HS-27A (cell line): ENCODE results near the gene VGF.
"Not testable (repeated sequence)": the region's sequence is repeated elsewhere in the genome, so short reads cannot be mapped to it uniquely, and the experiment has no call there.

ENCODE experiments used
- DNase-seq: peaks from one replicate; pipeline ENCODE4 v3.0.0-alpha.2; 2012; ENCODE audit warnings: low read depth, missing footprints

VGF gene

DNA sequence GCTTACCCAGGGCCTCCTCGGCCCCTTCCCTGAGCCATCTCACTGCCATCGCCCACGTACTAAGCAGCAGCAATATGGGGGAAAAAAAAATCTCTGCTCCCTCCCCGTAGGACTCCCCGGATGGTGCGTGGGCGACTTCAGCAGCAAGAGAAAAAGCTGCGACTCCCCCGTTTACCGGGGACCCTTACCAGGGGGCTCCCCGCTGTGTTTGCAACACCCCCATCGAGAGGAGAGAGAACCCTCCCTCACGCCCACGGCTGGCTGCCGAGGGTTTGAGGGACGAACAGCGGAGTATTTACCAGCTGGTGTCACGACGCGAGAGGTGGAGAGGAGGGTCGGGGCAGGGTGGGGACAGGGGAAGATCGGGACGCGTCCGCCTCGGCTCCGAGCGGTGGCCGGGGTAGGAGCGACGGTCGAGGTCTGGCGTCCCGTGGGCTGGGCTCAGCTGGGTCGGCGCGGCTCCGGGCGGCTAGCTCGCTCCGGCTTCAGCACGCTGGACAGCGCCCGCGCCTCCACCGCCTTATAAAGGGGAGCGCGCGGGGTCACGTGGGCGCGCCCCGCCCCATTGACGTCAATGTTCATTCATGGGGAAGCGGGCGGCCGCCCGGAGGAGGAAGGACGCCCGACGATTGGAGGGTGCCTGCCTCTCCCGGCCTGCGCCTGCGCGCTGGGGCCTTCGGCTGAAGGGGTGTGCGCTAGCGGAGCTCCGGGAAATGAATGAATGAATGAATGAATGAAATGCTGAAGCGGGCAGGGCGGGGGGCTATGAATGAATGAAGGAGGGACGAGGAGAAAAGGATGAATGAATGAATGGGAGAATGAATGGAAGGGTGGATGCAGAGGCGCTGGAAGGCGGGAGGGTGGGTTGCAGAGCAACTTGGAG is at the start of gene VGF:
Gene VGF, minus strand, starts transcription at position 495 of the 883 bp plus-strand sequence. CDS start 726 bp downstream, outside the sequence.
- no peak for DNase-seq

- no peak for DNase-seq
Observed at GRCh38 chr7:101212014-101212413, 46.6 kb upstream of the VGF start.

- DNase-seq, result no peak
Observed at GRCh38 chr7:101211501-101211900, 46.1 kb upstream of the VGF start.

- no peak for DNase-seq
Observed at GRCh38 chr7:101210143-101210542, 44.8 kb upstream of the VGF start.

GRCh38 chr7:101208794-101209193 is 43.4 kb upstream of the VGF start:
- no peak for DNase-seq

- no peak for DNase-seq
Observed at GRCh38 chr7:101207459-101207858, 42.1 kb upstream of the VGF start.

- no peak for DNase-seq
Observed at GRCh38 chr7:101206665-101207042, 41.3 kb upstream of the VGF start.

- no peak for DNase-seq
Observed at GRCh38 chr7:101205901-101206664, 40.7 kb upstream of the VGF start.

- not testable (repeated sequence) for DNase-seq
Observed at GRCh38 chr7:101203740-101204738, 38.7 kb upstream of the VGF start.

- no peak for DNase-seq
Observed at GRCh38 chr7:101202603-101202918, 37.2 kb upstream of the VGF start.

GRCh38 chr7:101201695-101202602 is 36.6 kb upstream of the VGF start:
- no peak for DNase-seq

GRCh38 chr7:101200862-101201599 is 35.7 kb upstream of the VGF start, which contains the start of gene MOGAT3:
TSS of gene MOGAT3 (minus strand) at chr7:101201036. CDS start at chr7:101200854, 182 bp downstream.
- no peak for DNase-seq

DNA sequence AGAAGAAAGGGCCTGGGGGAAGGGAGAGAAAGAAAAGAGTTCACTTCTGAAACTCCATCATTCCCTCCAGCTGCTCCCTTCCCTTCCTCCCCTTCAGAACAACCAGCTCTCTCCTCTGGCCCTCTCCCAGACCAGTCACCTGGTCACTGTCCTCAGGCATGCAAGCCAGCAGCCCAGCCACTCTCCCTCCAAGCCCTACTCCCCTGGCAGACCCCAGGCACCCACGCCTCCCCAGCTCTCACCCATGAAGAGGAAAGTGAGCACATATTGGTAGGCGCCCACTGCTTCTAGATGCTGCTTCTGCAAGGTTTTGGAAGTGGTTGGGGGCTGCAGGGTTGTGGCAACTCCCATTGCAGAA is 35.1 kb upstream of the VGF start:
- DNase-seq, result no peak

DNA sequence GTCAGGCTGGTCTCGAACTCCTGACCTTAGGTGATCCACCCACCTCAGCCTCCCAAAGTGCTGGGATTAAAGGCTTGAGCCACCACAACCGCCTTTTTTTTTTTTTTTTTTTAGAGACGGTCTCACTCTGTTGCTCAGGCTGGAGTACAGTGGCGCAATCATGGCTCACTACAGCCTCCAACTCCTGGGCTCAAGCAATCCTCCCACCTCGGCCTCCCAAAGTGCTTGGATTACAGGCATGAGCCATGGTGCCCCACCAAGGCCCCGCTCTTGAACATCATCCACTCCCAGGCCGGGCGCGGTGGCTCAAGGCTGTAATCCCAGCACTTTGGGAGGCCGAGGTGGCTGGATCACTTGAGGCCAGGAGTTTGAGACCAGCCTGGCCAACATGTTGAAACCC is 34.2 kb upstream of the VGF start:
- not testable (repeated sequence) for DNase-seq

GRCh38 chr7:101198476-101198875 is 33.1 kb upstream of the VGF start:
- no peak for DNase-seq

DNA sequence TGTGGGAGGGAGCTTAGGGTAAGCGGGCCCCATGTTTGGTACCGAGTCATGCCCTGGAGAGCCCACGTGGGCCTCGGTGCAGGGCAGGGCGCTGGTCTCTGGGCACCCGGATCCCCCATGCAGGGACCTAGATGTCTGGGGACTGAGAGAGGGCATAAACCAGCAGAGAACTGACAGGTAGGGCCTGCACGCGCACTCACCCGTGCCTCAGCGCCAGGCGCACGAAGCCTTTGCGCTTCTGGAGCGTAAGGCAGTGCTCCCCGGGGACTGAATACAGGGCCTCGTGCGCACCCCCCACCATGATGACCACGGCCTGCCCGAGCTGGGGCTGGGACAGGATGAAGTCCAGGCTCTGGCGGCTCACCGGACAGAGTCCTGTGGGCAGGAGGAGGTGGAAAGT is 32.6 kb upstream of the VGF start:
- no peak for DNase-seq

DNA sequence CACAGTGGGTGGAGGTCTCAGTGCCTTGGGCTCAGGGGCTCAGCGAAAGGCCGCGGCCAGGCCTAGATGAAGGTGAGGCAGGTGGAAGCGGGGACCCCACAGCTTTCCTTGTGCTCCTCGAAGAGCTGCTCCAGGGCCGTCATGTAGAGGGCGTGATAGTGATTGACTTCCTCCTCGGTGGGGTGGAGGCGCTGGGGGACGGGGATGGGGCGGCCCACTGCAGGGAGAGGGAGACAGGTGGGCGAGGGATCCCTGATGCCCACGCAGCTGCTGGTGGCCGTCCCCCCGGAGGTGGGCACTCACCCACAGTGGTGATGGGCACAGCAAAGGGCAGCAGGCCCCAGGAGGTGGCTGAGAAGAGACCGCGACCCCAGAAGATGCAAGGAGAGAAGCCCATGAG is 30.5 kb upstream of the VGF start:
- DNase-seq, result no peak

- DNase-seq, result no peak
Observed at GRCh38 chr7:101189109-101189508, 23.7 kb upstream of the VGF start.

GRCh38 chr7:101186844-101187428 is 21.6 kb upstream of the VGF start:
- no peak for DNase-seq

- no peak for DNase-seq
Observed at GRCh38 chr7:101186194-101186593, 20.8 kb upstream of the VGF start.
